HG03060 (cell line): ENCODE results near the gene MLEC.
A peak's percentile ranks its signal among the peaks of the same experiment; 100 is the strongest.
"Not testable (repeated sequence)": the region's sequence is repeated elsewhere in the genome, so short reads cannot be mapped to it uniquely, and the experiment has no call there.

Experiments used
- ATAC-seq: cut with Tn5 transposase; IDR thresholded peaks from one replicate; pipeline ENCODE4 v1.9.1; 2021; ENCODE audit warnings: low read depth, moderate number of reproducible peaks; ENCODE audit not compliant: unreplicated experiment

Gene MLEC

DNA sequence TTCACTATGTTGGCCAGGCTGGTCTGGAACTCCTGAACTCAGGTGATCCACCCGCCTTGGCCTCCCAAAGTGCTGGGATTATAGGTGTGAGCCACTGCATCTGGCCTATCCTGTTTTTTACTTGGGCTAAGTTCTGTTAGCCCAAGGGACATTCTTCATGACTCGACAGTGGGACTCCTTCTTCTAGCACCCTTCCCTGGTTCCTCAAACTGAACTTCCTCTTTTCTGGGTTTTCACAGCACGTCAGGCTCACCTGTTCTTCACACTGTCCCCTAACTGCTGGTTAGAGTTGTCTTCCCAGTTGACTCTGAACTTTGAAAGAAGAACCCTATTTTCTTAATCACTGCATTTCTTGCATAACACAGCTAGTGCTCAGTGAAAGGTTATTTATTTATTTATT lies 24.1 kb upstream of the MLEC start:
- ATAC-seq = peak; percentile 60

DNA sequence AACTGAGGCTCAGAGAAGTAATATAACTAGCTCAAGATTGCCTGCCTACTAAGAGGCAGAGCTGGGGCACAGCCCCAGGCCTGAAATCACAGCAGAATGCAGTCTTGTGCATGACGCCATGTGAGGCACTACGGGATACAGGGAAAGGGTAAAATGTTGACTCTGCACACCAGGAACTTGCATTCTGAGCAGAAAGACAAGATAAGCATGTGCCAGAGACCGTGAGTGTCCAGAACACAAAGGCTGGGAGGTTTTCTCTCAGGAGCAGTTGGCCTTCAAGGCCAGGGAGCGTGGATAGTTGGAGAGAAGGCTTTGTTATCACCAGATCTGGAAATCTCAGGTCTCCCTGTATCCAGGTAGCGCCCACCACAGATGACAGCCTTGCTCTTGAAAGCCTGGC lies 23.2 kb upstream of the MLEC start:
- ATAC-seq = no peak

DNA sequence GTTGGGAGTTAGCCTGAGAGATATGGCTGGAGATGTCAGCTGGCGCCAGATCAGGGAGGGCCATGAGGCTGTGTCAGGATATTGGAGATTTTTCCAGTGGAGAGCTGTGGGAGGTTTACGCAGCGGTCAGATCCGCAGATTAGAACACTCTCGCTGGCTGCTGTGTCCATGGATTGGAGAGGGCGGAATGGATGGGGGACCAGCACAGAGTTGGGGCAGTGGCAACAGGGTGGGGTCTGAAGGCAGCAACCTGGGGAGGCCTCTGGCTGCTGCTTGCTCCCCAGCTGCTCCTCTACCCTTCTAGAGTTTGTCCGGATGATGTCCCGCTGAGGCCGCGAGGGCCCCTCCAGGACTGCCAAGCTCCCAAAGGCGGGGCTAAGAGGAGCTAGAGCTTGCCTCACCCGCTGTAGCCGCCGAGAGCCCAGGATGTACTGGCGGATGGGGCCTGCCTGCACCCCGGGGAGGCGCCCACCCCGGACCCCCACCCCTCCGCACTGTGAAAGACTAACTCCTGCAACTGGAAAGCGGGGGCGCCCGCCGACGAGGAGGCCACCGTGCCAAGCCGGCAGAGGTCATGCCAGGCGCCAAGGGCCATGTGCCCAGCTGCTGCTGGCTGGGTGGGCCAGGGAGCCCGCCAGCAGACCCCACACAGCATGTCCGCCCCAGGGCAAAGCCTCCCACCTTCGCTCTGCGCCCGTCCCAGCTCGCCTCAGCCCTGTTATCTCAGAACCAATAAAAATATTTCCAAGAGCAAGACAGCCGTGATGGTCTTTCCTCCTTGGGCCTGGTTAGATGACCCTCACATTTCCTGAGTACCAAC lies 20.2 kb upstream of the MLEC start:
- ATAC-seq = no peak

DNA sequence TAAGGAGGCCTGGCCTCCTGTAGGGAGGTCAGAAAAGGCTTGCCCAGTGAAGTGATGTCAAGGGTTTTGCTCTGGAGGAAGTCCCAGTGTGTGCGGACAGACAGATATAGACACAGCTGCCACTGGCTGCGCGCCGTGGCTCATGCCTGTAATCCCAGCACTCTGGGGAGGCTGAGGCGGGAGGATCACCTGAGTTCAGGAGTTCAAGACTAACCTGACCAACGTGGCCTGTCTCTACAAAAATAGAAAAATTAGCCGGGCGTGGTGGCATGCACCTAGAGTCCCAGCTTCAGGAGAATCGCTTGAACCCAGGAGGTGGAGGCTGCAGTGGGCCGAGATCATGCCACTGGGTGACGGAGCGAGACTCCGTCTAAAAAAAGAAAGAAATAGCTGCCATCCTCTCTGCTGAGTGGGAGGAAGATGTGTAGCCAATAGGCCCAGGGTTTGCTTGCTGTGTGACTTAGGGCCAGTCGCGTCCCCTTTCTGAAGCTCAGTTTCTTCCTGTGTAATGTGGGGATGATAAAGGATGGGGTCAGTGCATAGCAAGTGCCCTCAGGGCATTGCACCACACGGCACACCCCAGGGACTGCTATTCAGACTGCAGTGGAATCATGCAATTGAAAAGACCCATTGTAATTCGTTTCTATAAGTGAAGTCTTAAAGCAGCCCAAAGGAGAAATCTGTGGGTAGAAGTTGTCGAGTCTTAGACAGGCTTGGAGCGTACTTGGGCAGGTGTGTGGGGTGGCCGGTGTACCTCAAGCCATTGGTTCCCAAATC lies 18.7 kb upstream of the MLEC start:
- ATAC-seq = no peak

DNA sequence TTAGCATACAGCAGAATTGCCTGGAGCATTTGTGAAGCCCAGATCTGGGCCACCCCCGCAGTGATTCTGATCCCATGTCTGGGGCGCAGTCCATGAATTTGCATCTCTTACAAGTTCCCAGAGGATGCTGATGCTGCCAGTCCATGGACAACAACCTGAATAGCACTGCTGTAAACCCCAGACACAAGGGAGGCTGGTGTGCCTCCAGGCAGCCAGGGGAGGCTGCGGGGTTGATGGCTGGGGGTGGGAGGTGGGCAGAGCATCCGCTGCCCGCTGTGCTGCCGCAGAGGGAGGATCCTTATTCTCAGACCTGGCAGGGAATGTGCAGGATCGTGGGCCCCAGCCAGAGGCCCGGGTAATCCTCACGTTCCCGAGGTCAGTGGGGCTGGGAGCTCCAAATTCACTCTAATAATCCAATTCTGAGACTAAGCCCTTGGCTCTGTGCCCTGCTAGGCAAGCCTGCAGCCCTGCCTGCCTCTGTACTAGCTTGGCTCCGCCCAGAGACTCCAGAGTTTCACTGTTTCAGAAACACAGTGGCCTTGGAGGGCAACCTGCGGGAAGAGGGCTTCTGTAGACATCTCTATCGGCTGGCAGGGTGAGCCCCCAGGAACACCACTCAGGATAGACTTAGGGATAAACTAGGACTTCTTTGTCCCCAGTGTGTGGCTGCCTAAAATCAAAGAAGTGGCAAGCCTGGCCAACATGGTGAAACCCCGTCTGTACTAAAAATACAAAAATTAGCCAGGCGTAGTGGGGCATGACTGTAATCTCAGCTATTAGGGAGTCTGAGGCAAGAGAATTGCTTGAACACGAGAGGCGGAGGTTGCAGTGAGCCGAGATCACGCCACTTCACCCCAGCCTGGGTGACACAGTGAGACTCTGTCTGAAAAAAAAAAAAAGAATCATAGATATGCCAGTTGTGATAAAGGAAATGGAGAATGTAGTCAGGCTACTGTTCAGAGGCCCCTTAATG lies 17.8 kb upstream of the MLEC start:
- ATAC-seq = peak; percentile 45

DNA sequence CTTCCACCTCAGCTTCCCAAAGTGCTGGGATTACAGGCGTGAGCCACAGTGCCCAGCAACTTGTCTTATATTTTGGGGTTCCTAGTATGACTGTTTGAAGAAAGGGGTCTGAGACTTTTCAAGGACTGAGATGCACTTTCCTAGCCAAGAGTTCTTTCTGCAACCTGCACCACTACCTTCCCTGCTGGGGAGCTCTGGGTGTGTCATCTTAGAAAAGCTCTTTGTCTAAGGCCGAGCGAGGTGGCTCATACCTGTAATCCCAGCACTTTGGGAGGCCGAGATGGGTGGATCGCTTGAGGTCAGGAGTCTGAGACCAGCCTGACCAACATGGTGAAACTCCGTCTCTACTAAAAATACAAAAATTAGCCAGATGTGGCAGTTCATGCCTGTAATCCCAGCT lies 16.7 kb upstream of the MLEC start:
- not testable (repeated sequence) for ATAC-seq

DNA sequence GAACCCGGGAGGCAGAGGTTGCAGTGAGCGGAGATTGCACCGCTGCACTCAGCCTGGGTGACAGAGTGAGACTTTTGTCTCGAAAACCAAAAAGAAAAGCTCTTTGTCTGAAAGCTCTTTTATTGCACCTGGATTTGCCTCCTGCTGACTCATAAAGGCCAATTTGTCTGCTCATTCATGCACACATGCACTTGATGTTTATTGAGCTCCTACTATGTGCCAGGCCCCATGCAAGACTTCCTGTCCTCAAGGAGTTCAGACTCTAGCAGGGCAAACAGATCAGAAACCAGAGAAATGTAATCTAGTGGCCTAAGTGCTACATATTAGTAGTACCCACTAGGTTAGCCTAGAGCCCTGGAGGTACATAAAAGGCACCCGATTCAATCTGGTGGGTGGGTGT lies 16.3 kb upstream of the MLEC start:
- no peak for ATAC-seq

DNA sequence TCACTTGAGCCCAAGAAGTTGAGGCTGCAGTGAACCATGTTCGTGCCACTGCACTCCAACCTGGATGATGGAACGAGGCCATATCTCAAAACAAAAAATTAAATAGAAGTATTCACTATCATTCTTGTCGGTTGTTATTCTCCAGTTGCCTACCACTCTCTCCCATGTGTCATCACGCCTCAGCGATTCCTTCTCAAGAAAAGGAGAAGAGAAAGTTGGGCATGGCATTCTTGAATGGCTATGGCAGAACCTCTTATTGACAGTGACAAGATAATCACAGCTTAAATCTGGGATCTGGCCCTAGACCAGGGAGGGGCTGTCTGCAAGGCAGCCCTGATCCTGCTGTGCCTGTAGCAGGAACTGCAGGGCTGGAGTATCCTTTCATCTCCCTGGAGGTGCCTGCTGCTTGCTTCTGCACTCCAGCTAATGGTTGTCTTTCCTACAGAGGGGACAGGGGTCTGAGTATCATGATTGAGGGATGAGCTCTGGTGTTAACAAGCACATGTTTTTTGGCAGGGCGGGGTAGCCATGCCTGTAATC lies 12.8 kb upstream of the MLEC start:
- no peak for ATAC-seq

DNA sequence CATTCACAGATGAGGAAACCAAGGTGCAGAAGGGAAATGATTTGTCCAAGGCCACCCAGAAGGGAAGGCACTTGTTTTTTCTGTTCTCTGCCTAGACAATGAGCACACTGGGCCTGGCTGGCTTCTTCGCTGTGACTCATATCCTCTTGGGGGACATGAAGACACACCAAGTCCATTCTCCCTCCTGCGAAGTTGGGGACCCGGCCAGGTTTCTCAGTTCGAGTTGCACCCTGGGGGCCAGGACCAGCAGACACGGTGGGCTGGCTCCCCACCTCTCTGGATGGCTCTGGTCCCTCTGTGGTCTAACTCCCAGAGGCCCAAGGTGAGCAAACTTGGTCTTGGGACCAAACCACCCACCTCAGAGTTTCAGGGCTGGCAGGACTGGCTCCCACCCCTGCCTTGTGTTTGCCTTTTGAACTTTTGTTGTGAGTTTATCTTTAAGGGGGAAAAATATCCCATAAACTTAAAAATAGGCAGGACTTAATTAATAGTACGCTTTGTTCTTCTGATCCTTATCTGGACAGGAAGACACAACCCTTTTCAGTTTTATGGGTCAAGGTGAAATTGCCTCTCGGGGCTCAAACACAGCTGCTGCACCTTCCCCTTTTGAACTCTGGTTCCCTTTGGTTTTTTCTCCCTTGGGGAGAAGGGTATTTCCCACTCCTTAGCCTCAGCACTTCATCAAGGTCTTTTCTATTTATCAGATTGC lies 9.0 kb upstream of the MLEC start:
- peak; percentile 40 for ATAC-seq

DNA sequence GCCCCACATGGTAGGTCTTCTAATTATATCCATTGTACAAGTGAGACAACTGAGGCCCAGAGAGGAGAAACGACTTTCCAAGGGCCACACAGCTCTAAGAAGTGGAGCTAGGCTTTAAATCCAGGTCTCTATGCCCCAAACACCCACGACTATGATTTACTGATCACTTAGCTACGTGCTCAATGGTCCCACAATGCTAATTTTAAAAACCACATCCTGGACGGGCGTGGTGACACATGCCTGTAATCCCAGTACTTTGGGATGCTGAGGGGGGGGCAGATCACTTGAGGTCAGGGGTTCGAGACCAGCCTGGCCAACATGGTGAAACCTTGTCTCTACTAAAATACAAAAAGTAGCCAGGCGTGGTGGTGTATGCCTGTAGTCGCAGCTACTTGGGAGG lies 8.4 kb upstream of the MLEC start:
- no peak for ATAC-seq

DNA sequence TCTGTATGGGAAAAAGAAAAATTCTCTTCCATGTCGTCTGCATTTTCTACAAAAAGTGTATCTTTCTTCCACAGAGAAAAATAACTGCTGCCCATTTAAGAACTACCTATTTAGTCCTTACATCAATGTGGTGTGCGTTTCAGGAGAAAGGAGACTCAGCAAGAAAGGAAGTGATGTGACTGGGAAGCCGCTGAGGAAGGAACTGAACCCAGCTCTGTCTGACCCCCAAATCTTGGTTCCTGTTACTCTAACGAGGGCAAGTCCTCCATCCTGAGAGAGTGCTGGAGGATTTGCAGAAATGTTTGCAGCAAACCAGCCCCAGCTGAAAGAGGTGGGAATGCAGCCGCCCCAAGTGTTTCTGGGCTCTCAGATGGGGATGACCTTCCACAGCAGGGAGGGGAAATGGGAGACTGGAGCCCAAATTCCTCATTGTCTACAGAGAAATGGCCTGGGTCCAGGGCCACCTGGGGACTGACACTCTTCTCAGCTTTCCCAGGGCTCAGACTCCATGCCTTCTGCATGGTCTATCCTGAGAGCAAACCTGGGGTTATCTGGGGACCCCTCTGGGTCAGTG lies 6.7 kb upstream of the MLEC start:
- no peak for ATAC-seq

DNA sequence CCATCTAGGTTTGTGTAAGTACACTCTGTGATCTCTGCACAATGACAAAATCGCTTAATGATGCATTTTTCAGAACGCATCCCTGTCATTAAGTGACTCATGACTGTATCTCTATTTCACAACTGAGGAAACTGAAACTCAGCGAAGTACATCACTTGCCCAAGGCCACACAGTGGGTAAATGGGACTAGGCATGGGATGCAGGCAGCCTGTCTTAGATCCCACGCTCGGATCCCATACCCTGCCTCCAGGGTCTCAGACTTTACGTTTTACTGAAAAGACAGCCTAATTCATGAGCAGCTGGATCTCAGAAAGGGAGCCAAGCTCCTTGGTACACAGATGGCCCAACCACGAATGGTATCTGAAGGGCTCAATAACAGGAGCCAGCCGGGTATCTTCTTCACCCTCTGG lies 2.4 kb upstream of the MLEC start:
- ATAC-seq = no peak

DNA sequence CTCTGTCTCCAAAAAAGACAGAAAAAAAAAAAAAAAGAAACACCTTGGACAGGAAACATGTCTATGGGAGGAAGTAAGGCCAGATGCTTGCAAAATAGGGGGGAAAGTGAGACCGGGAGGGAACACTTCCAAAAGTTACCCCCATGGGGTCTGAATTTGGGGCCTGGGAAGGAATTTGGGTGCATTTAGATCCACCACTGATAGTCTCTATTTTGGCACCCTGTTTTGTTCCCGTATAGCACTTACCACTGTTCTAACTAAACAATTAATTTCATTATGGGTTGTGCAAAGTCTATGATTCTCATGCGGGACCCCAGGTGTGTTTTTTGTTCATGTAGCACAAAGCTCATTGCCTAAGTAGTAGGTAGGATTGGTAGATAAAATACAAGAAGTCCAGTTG lies 1.4 kb upstream of the MLEC start:
- no peak for ATAC-seq

DNA sequence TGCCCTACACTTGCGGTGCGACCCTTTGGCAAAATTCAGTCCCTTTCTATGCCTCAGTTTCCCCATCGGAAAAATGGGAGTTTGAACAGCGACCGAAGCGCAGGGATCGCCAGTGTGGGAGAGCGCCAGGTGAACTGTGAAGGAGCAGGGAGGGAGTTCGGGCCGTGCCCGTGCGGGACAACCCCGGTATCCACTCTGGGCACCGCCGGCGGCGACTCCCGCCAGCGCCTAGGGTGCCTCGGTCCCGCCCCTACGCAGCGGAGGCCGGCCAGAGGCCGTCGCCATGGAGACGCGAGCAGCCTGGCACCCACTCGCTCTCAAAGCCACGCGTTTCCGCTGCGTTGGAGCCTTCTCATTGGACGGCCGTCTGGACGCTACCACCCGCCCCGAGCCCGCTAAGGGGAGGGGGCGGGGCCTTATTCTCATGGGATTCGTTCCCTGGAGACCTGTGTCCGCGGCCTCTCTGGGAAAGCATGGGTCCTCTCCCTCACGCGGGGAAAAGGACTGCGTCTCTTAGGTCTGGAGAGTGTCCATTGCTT lies 729 bp upstream of the MLEC start:
- peak; percentile 52 for ATAC-seq

DNA sequence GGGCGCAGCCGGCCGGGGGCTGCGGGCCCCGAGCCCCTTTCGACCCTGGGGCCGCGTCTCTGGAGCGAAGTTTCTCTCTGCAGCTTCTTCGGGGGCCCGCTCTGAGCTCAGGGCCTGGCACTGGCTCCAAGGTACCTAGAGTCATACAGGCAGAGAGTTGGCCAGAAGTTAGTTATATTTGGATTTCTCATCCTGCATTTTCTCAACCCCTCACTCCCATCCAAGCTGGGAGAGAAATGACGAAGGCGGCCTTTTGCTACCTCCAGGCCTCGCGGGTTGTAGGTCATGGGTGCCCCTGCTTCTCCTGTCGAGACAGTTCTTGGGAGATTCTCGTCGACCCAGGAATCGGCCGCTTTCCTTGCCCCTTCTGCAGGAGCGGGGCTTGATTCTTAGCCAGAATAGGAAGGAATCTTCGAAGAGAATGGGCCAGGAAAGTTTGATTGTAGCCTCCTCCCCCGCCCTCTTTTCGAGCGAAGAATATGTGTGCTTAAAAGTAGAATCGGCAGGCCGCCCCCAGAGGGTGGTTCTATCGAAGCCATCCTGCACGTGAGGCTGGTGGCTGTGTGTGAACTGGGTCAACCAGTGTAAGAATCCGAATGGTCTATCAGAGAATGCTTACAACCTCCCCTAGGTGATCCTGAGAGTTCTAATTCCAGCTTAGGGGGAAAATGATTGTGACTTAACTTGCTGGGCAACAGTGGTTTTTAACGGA lies 785 bp downstream of the MLEC start:
- ATAC-seq = no peak

DNA sequence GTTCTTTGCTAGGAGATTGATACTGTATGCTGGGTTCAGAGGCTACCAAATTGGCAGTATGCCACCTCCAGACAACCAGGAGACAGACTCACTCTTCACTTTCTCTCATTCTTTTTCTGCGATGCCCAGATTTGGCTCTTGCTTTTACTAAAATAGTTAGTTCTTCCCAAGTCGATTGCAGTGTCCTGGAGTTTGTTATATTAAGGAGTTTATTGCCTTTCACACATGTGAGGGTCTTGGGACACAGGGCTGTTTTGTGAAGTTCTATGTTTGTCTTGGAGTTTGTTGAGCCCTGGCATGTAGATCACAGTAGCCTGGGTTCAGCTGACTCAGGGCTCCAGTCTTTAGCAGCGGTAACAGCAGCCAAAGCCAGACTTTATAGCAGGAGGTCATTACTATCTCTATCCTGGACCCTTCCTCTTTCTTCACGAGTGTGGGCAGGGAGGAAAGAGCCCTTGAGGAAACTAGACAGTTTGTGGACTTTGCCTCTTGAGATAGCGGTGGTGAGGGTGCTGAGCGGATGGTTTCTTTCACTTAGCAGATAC lies 1.6 kb downstream of the MLEC start:
- ATAC-seq = no peak

DNA sequence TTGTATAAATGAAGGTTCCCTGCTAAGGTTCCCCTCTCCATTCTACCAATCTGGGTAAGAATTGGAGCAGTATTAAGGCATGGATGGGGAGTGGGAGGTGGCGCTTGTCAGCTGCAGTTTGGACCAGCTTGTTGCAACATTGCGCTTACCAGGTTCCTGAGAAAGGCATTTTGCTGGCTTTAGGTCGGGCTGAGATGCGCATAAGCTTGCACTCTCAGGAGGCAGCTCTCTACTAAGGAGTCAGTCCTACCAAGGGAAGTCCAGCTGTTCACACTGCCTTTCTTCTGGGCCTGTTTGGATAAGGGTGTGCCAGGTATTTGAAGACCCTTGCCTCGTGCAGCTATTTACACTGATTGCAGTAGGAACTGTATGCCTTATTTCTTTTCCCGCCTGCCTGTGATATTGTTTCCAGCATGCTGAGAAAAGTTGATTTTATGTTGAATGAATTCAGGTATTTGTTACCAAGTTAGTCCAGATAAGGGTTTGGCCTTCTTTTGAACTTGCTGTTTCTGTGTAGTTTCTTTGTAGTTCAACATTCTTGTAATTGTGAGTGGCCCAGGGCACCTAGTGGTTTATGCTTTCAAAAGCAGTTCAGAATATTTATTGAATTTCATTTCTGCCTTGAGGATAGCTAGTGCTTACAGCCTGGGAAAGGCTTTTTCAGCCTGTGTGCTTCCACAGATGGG lies 2.6 kb downstream of the MLEC start:
- no peak for ATAC-seq

DNA sequence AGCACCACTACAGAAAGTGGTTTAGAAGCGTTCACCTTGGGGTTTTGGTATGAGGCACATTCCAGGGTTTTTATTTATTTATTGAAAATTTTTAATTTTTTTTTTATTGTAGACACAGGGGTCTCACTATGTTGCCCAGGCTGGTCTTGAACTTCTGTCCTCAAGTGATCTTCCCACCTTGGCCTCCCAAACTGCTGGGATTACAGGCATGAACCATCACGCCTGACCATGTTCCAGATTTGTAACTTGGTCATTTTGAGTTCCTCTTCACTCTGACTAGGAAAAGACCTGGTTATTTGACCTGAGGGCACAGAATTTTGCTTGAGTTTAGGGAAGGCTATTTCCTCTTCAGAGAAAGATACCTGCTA lies 3.1 kb downstream of the MLEC start:
- ATAC-seq = no peak
